HUES48 (cell line): ENCODE data around the gene RORB.

Experiments used
- H3K27ac ChIP-seq: one replicate; pipeline ENCODE4 v1.7.0; 2013; ENCODE audit warnings: low read depth, low read length, inconsistent platforms
- H3K27me3 ChIP-seq: 2 replicates; pipeline ENCODE4 v1.6.1; 2013; ENCODE audit warnings: mild to moderate bottlenecking, low read length; ENCODE audit not compliant: control insufficient read depth, insufficient read depth
- H3K36me3 ChIP-seq: 2 replicates; pipeline ENCODE4 v1.6.1; 2013; ENCODE audit warnings: low read length; ENCODE audit not compliant: control insufficient read depth, insufficient read depth
- H3K4me1 ChIP-seq: 2 replicates; pipeline ENCODE4 v1.6.1; 2013; ENCODE audit warnings: mild to moderate bottlenecking, low read length; ENCODE audit not compliant: control insufficient read depth, insufficient read depth
- H3K4me3 ChIP-seq: 2 replicates; pipeline ENCODE4 v1.5.1; 2013; ENCODE audit warnings: mild to moderate bottlenecking, low read depth, low read length
- H3K9ac ChIP-seq: 2 replicates; pipeline ENCODE4 v1.6.1; 2013; ENCODE audit warnings: mild to moderate bottlenecking, low read depth, low read length, moderate library complexity
- H3K9me3 ChIP-seq: 2 replicates; pipeline ENCODE4 v1.6.1; 2013; ENCODE audit warnings: low read length; ENCODE audit not compliant: control insufficient read depth, insufficient read depth

RORB gene

GRCh38 chr9:74598874-74599273 is 101.7 kb downstream of the RORB start:
- H3K27ac ChIP-seq: no peak overlapping the region
- no peaks in the 10 kb centered on the region for H3K4me1 ChIP-seq
- H3K9ac ChIP-seq: no peak overlapping the region
- no peaks in the 10 kb centered on the region for H3K27me3 ChIP-seq
- no peaks in the 10 kb centered on the region for H3K9me3 ChIP-seq
- H3K36me3 ChIP-seq: no peaks in the 10 kb centered on the region
- no peak overlapping the region for H3K4me3 ChIP-seq

- no peak overlapping the region for H3K9ac ChIP-seq
- H3K4me3 ChIP-seq: no peak overlapping the region
- no peaks in the 10 kb centered on the region for H3K36me3 ChIP-seq
- H3K9me3 ChIP-seq: no peaks in the 10 kb centered on the region
- no peak overlapping the region for H3K27ac ChIP-seq
- H3K27me3 ChIP-seq: no peaks in the 10 kb centered on the region
- no peaks in the 10 kb centered on the region for H3K4me1 ChIP-seq
These were observed 112.7 kb downstream of the RORB start for GRCh38 chr9:74609671-74610405.

DNA sequence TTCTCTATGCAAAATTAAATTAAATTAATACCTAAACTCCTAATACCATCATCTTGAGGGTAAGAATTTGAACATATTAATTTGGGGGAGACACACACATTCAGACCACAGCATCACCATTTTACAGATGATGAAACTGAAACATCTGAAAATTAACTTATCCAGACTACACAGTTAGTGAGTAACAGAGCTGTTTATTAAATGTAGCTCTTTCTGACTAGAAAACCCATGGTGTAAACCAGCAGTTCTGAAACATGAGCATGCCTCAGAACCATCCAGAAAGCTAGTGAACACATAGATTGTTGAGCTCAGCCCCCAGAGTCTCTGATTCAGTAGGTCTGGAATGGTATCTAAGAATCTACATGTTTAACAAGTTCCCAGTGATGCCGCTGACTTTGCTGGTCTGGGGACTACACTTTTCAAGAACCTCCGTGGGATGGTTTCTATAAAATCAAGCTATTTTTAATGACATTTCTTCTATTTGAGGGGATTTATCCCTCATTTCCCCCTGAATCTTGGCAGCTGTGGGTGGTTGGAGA is 113.5 kb downstream of the RORB start:
- no peak overlapping the region for H3K27ac ChIP-seq
- no peak overlapping the region for H3K9ac ChIP-seq

GRCh38 chr9:74630228-74630627 is 133.1 kb downstream of the RORB start:
- Histone ChIP-seq H3K4me1 (peaks cover 14% of the 10 kb centered on the region; the same call in 1 of the 2 replicates), H3K27me3 (no peaks in the 10 kb centered on the region), H3K9me3 (no peaks in the 10 kb centered on the region), H3K27ac (no peak overlapping the region), H3K9ac (no peak overlapping the region), H3K4me3 (no peak overlapping the region), H3K36me3 (no peaks in the 10 kb centered on the region)

More for the DNA sequence above, 113.5 kb downstream of the RORB start:
- Histone ChIP-seq H3K36me3 (no peaks in the 10 kb centered on the region), H3K4me3 (no peak overlapping the region), H3K27me3 (no peaks in the 10 kb centered on the region), H3K4me1 (no peaks in the 10 kb centered on the region), H3K9me3 (no peaks in the 10 kb centered on the region)

GRCh38 chr9:74639112-74639511 is 142.0 kb downstream of the RORB start:
- no peak overlapping the region for H3K9ac ChIP-seq
- no peaks in the 10 kb centered on the region for H3K9me3 ChIP-seq
- no peak overlapping the region for H3K27ac ChIP-seq
- no peaks in the 10 kb centered on the region for H3K27me3 ChIP-seq
- no peak overlapping the region for H3K4me3 ChIP-seq
- peaks cover 8% of the 10 kb centered on the region; the same call in 1 of the 2 replicates for H3K4me1 ChIP-seq
- no peaks in the 10 kb centered on the region for H3K36me3 ChIP-seq

DNA sequence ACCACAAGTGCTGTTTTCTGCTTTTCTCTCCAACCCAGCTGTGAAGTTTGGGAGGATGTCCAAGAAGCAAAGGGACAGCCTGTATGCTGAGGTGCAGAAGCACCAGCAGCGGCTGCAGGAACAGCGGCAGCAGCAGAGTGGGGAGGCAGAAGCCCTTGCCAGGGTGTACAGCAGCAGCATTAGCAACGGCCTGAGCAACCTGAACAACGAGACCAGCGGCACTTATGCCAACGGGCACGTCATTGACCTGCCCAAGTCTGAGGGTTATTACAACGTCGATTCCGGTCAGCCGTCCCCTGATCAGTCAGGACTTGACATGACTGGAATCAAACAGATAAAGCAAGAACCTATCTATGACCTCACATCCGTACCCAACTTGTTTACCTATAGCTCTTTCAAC is 145.2 kb downstream of the RORB start:
- Histone ChIP-seq H3K4me3 (no peak overlapping the region), H3K36me3 (no peaks in the 10 kb centered on the region), H3K27me3 (no peaks in the 10 kb centered on the region), H3K27ac (no peak overlapping the region), H3K9ac (no peak overlapping the region), H3K4me1 (peaks cover 8% of the 10 kb centered on the region; the same call in 1 of the 2 replicates), H3K9me3 (no peaks in the 10 kb centered on the region)

DNA sequence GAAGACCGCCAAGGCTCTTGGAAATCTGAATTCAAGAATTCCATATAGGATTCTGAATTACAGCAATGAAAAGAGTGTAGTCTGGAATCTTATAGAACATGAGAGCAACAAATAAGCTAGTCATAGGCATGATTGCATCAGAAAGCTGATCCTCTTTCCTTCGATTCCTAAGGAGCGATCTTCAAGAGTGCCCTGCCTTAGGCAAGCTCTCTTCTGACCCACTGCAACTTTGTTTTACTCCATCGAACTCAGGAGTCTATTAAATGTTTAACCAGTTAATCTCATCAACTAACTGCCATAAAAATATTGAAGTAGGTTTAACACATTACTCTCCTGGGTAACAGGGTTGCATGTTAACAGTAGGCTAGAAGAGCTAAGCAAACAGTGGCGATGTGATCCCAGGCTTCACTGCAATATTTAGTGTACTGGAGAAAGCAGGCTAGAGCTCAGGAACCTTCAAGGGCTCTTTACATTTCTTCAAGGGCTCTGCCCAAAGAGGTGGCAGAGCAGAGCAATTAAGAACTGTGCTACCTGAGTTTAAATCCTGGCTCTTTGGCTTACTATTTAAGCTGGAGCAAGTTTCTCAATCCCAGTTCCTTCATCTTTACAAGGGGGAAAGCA is 146.3 kb downstream of the RORB start:
- Histone ChIP-seq H3K36me3 (no peaks in the 10 kb centered on the region), H3K9ac (no peak overlapping the region), H3K4me1 (peaks cover 8% of the 10 kb centered on the region; the same call in 1 of the 2 replicates), H3K27ac (no peak overlapping the region), H3K9me3 (no peaks in the 10 kb centered on the region), H3K27me3 (no peaks in the 10 kb centered on the region), H3K4me3 (no peak overlapping the region)

DNA sequence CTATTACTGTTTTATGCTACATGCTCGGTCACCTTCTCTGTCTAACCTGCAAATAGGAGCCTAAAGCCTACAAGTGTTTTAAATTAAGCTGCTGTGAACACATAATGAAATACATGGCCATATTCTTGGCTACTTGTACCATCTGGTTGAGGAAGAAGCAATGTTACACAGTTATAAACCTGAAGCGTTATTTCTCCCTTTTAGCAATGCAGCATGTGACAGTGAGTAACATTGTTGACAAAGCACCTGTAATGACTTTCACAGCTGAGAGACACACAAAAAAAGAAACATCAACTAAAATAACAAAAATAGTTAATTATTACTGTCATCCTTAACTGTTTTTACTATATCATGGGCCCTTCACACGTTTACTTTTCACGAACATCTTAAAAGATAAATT is 146.9 kb downstream of the RORB start:
- H3K4me3 ChIP-seq: no peak overlapping the region
- H3K36me3 ChIP-seq: no peaks in the 10 kb centered on the region
- peaks cover 8% of the 10 kb centered on the region; the same call in 1 of the 2 replicates for H3K4me1 ChIP-seq
- no peak overlapping the region for H3K9ac ChIP-seq
- H3K27me3 ChIP-seq: no peaks in the 10 kb centered on the region
- H3K27ac ChIP-seq: no peak overlapping the region
- H3K9me3 ChIP-seq: no peaks in the 10 kb centered on the region

DNA sequence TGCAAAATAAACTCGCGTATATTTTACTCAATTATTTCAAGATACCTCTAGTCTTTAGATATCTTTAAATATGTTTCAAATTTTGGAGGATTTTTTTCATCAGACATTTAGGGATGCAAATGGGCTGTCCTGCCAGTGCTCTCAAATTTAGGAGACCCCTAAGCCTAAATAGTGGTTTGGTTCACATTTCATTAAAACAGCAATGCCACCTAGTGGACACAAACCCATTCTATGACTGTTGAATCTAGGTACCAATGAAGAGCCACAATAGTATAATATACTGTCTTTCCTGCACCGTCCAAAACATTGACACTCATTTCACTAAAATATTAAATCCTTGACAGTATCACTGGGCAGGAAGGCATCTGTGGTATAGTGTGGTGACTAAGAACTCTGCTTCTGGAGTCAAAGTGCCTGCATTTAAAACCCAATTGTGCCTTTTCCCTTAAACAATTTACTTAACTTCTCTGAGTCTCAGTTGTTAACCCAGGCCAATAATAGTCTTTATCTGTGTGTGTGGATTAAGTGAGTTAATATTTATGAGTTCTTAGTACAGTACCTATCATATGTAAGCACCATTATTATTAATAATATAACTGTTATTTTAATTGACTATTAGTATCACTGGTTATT is 148.0 kb downstream of the RORB start:
- Histone ChIP-seq H3K36me3 (no peaks in the 10 kb centered on the region), H3K4me3 (no peak overlapping the region), H3K9me3 (no peaks in the 10 kb centered on the region), H3K27me3 (no peaks in the 10 kb centered on the region), H3K4me1 (peaks cover 8% of the 10 kb centered on the region; the same call in 1 of the 2 replicates), H3K27ac (no peak overlapping the region), H3K9ac (no peak overlapping the region)

DNA sequence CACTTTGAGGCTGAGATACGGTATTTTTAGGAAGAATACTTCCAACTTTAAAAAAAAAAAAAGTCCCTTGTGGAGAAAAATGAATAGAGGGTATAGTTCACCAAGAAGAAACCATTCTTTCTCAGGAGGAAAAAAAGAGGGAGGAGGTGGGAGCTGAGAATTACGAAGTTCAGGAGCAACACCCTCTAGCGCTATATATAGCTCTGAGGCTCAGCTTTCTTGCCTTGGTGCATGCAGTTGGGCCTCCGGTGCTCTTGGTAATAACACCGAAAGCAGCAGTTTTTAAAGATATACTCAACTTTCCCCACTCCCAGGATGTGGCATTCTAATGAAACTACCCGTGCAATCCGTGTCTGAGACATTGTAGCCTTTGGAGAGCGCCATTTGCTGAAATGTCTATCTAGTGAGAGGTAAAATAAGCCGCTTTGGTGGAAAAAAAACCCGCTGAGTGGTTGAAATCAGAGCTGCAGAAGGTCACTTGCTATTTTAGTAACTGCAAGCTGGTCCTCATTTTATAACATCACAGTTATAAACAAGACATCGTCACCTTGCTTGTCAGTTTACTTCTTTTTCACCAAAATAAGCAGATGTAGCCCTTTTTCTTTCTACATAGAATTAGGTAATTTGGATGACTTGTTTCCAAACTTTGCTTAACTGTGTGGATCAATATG is 156.4 kb downstream of the RORB start:
- H3K4me1 ChIP-seq: peaks cover 7% of the 10 kb centered on the region
- H3K36me3 ChIP-seq: no peaks in the 10 kb centered on the region
- H3K27ac ChIP-seq: no peak overlapping the region
- H3K4me3 ChIP-seq: no peak overlapping the region
- H3K9me3 ChIP-seq: no peaks in the 10 kb centered on the region
- no peaks in the 10 kb centered on the region for H3K27me3 ChIP-seq
- H3K9ac ChIP-seq: no peak overlapping the region
